Measurements from ENCODE around the gene C16orf87.

C16orf87 gene

GRCh38 chr16:46844771-46845170, 13.8 kb upstream of the C16orf87 start:
- no peak for DNase-seq (ENCODE audit: extremely low spot score)
- ChIA-PET POLR2A (no interaction called here), CTCF (no interaction called here)
- TF ChIP-seq L3MBTL2 (conservative IDR thresholded peaks at IDR 0.05) (no peak), FOXK2 (IDR thresholded peaks at IDR 0.05) (no peak), FOXA1 (IDR thresholded peaks at IDR 0.05) (no peak), NFRKB (IDR thresholded peaks at IDR 0.05) (no peak), ARNT (IDR thresholded peaks at IDR 0.05) (no peak), BHLHE40 (IDR thresholded peaks at IDR 0.05; ENCODE audit: borderline replicate concordance) (no peak), TARDBP (IDR thresholded peaks at IDR 0.05) (no peak), ELF4 (IDR thresholded peaks at IDR 0.05) (no peak), FOXM1 (IDR thresholded peaks at IDR 0.05; ENCODE audit: borderline replicate concordance) (no peak), SP1 (IDR thresholded peaks at IDR 0.05) (no peak)

GRCh38 chr16:46843898-46844642, 13.1 kb upstream of the C16orf87 start:
- ChIA-PET CTCF (no interaction called here), POLR2A (no interaction called here)
- TF ChIP-seq LEF1 (IDR thresholded peaks at IDR 0.05; ENCODE audit: borderline replicate concordance) (no peak), SUZ12 (IDR thresholded peaks at IDR 0.05) (no peak), FOXK2 (IDR thresholded peaks at IDR 0.05) (no peak), CTBP1 (IDR thresholded peaks at IDR 0.05; ENCODE audit: borderline replicate concordance) (no peak), PKNOX1 (IDR thresholded peaks at IDR 0.05) (no peak), L3MBTL2 (conservative IDR thresholded peaks at IDR 0.05) (no peak), HDGF (IDR thresholded peaks at IDR 0.05; ENCODE audit: borderline replicate concordance) (no peak), ZNF384 (IDR thresholded peaks at IDR 0.05) (no peak), BHLHE40 (IDR thresholded peaks at IDR 0.05; ENCODE audit: borderline replicate concordance) (no peak)
- no peak for DNase-seq (ENCODE audit: extremely low spot score)

- DNase-seq (ENCODE audit: extremely low spot score) = no peak
- ChIA-PET CTCF (interaction anchor here (0.6 kb wide), 1 partner anchor 20 kb away, joined by 4 read pairs; no protein-coding TSS in a partner anchor), POLR2A (no interaction called here)
- TF ChIP-seq ARNT (IDR thresholded peaks at IDR 0.05) = no peak
- no peak for TF ChIP-seq SP1 (IDR thresholded peaks at IDR 0.05)
- TF ChIP-seq NFRKB (IDR thresholded peaks at IDR 0.05) = no peak
- TF ChIP-seq ZNF384 (IDR thresholded peaks at IDR 0.05) = no peak
- no peak for TF ChIP-seq L3MBTL2 (conservative IDR thresholded peaks at IDR 0.05)
- no peak for TF ChIP-seq ELF4 (IDR thresholded peaks at IDR 0.05)
- TF ChIP-seq TARDBP (IDR thresholded peaks at IDR 0.05) = no peak
- no peak for TF ChIP-seq FOXK2 (IDR thresholded peaks at IDR 0.05)
These were observed 11.4 kb upstream of the C16orf87 start for GRCh38 chr16:46842192-46842895.

GRCh38 chr16:46839986-46840443, 9.0 kb upstream of the C16orf87 start:
- TF ChIP-seq HDGF (IDR thresholded peaks at IDR 0.05; ENCODE audit: borderline replicate concordance) (no peak), PKNOX1 (IDR thresholded peaks at IDR 0.05) (no peak), FOXM1 (IDR thresholded peaks at IDR 0.05; ENCODE audit: borderline replicate concordance) (no peak), L3MBTL2 (conservative IDR thresholded peaks at IDR 0.05) (no peak), NFRKB (IDR thresholded peaks at IDR 0.05) (no peak)
- ChIA-PET CTCF (no interaction called here), POLR2A (interaction anchor here (1.6 kb wide), 1 partner anchor 46 kb away, joined by 4 read pairs; no protein-coding TSS in a partner anchor)
- no peak for DNase-seq (ENCODE audit: extremely low spot score)

GRCh38 chr16:46836534-46837530, 5.9 kb upstream of the C16orf87 start:
- ChIA-PET POLR2A (no interaction called here), CTCF (no interaction called here)
- TF ChIP-seq HDGF (IDR thresholded peaks at IDR 0.05; ENCODE audit: borderline replicate concordance) (no peak), ELF4 (IDR thresholded peaks at IDR 0.05) (no peak), ZNF384 (IDR thresholded peaks at IDR 0.05) (no peak), ARNT (IDR thresholded peaks at IDR 0.05) (no peak), L3MBTL2 (conservative IDR thresholded peaks at IDR 0.05) (no peak)
- no peak for DNase-seq (ENCODE audit: extremely low spot score)

GRCh38 chr16:46833460-46833800, 2.5 kb upstream of the C16orf87 start:
- ChIA-PET CTCF (interaction anchor here (0.6 kb wide), 1 partner anchor 215 kb away, joined by 5 read pairs; no protein-coding TSS in a partner anchor), POLR2A (no interaction called here)
- no peak for DNase-seq (ENCODE audit: extremely low spot score)
- TF ChIP-seq ZNF384 (IDR thresholded peaks at IDR 0.05) (no peak), FOXK2 (IDR thresholded peaks at IDR 0.05) (no peak), HDGF (IDR thresholded peaks at IDR 0.05; ENCODE audit: borderline replicate concordance) (no peak), SP1 (IDR thresholded peaks at IDR 0.05) (no peak), LEF1 (IDR thresholded peaks at IDR 0.05; ENCODE audit: borderline replicate concordance) (no peak), BHLHE40 (IDR thresholded peaks at IDR 0.05; ENCODE audit: borderline replicate concordance) (no peak), ARNT (IDR thresholded peaks at IDR 0.05) (no peak), NFRKB (IDR thresholded peaks at IDR 0.05) (no peak), TARDBP (IDR thresholded peaks at IDR 0.05) (no peak), L3MBTL2 (conservative IDR thresholded peaks at IDR 0.05) (no peak), FOXM1 (IDR thresholded peaks at IDR 0.05; ENCODE audit: borderline replicate concordance) (no peak), CTBP1 (IDR thresholded peaks at IDR 0.05; ENCODE audit: borderline replicate concordance) (no peak), FOXA1 (IDR thresholded peaks at IDR 0.05) (no peak), ELF4 (IDR thresholded peaks at IDR 0.05) (no peak), SUZ12 (IDR thresholded peaks at IDR 0.05) (no peak)
